Nephron (organoid): Measurements from ENCODE around the gene RFTN2.
"Not testable (repeated sequence)": the region's sequence is repeated elsewhere in the genome, so short reads cannot be mapped to it uniquely, and the experiment has no call there.

Experiments used
- H3K27ac Mint-ChIP-seq, 3 experiments: 2 replicates each; pipeline ENCODE4 v1.8.0; 2020; ENCODE audit warnings: mixed read lengths in 3 of 3, mild to moderate bottlenecking in 2 of 3, moderate library complexity in 1 of 3
- H3K27me3 Mint-ChIP-seq: 2 replicates; pipeline ENCODE4 v1.8.0; 2021; ENCODE audit warnings: low read depth, mild to moderate bottlenecking, moderate library complexity, mixed read lengths
- H3K36me3 Mint-ChIP-seq: 2 replicates; pipeline ENCODE4 v1.8.0; 2020; ENCODE audit warnings: low read depth, mixed read lengths
- H3K4me1 Mint-ChIP-seq: 2 replicates; pipeline ENCODE4 v1.8.0; 2020; ENCODE audit warnings: mixed read lengths
- H3K4me3 Mint-ChIP-seq, 3 experiments: 2 replicates each; pipeline ENCODE4 v1.8.0; 2020; ENCODE audit warnings: mild to moderate bottlenecking in 3 of 3, mixed read lengths in 3 of 3, moderate library complexity in 2 of 3
- H3K9me3 Mint-ChIP-seq: 2 replicates; pipeline ENCODE4 v1.8.0; 2020; ENCODE audit warnings: mixed read lengths
- CTCF ChIP-seq, 3 experiments: fragments of 200-600 bp; sonication (generic); IDR thresholded peaks; one replicate each; pipeline ENCODE4 v1.5.0; 2021; ENCODE audit warnings: antibody characterized with exemption in 3 of 3; ENCODE audit not compliant: unreplicated experiment in 3 of 3

The RFTN2 gene

GRCh38 chr2:197675246-197675645 is at the start of gene RFTN2:
Gene RFTN2 (minus strand): TSS chr2:197675587. CDS start chr2:197675458, 129 bp downstream.
- no peak for TF ChIP-seq CTCF (IDR thresholded peaks at IDR 0.05; ENCODE audit: unreplicated experiment in 3 of 3)
- Mint-ChIP-seq H3K36me3 (peaks cover 24% of the 10 kb centered on the region), H3K4me1 (peaks cover 21% of the 10 kb centered on the region), H3K9me3 (peaks cover 8% of the 10 kb centered on the region), H3K27me3 (no peaks in the 10 kb centered on the region), H3K27ac (peak within 1 kb of the TSS; percentile 97), H3K4me3 (peak within 1 kb of the TSS; percentile 86 to 89 (median 87))

- Mint-ChIP-seq H3K36me3 (no peaks in the 10 kb centered on the region), H3K4me1 (no peaks in the 10 kb centered on the region), H3K9me3 (no peaks in the 10 kb centered on the region), H3K27ac (no peak overlapping the region), H3K4me3 (no peak overlapping the region), H3K27me3 (no peaks in the 10 kb centered on the region)
- no peak for TF ChIP-seq CTCF (IDR thresholded peaks at IDR 0.05; ENCODE audit: unreplicated experiment in 3 of 3)
Observed at GRCh38 chr2:197717863-197718262, 42.5 kb upstream of the RFTN2 start.

- Mint-ChIP-seq H3K27me3 (no peaks in the 10 kb centered on the region), H3K27ac (no peak overlapping the region), H3K4me3 (no peak overlapping the region), H3K4me1 (peaks cover 12% of the 10 kb centered on the region), H3K9me3 (no peaks in the 10 kb centered on the region), H3K36me3 (peaks cover 7% of the 10 kb centered on the region)
- TF ChIP-seq CTCF (IDR thresholded peaks at IDR 0.05; ENCODE audit: unreplicated experiment in 3 of 3), result no peak
Observed at GRCh38 chr2:197713271-197713670, 37.9 kb upstream of the RFTN2 start.

- H3K36me3 Mint-ChIP-seq, result peaks cover 7% of the 10 kb centered on the region
- no peak for TF ChIP-seq CTCF (IDR thresholded peaks at IDR 0.05; ENCODE audit: unreplicated experiment in 3 of 3)
- no peaks in the 10 kb centered on the region for H3K27me3 Mint-ChIP-seq
- peaks cover 25% of the 10 kb centered on the region for H3K4me1 Mint-ChIP-seq
- H3K9me3 Mint-ChIP-seq, result no peaks in the 10 kb centered on the region
- no peak overlapping the region for H3K4me3 Mint-ChIP-seq
- no peak overlapping the region for H3K27ac Mint-ChIP-seq
Observed at GRCh38 chr2:197711578-197711977, 36.2 kb upstream of the RFTN2 start.

GRCh38 chr2:197710424-197711042 is 35.1 kb upstream of the RFTN2 start:
- Mint-ChIP-seq H3K27me3 (no peaks in the 10 kb centered on the region), H3K4me1 (peaks cover 29% of the 10 kb centered on the region), H3K36me3 (peaks cover 7% of the 10 kb centered on the region), H3K9me3 (no peaks in the 10 kb centered on the region), H3K4me3 (no peak overlapping the region), H3K27ac (no peak overlapping the region)
- TF ChIP-seq CTCF (IDR thresholded peaks at IDR 0.05; ENCODE audit: unreplicated experiment in 3 of 3), result no peak

GRCh38 chr2:197709140-197709539 is 33.8 kb upstream of the RFTN2 start:
- not testable (repeated sequence) for H3K27me3 Mint-ChIP-seq, H3K9me3 Mint-ChIP-seq, H3K36me3 Mint-ChIP-seq, H3K27ac Mint-ChIP-seq
- H3K4me3 Mint-ChIP-seq, result peak overlapping the region in 1 of 3 experiments; percentile 59
- H3K4me1 Mint-ChIP-seq, result peaks cover 35% of the 10 kb centered on the region
